CD4-positive, alpha-beta T cell treated with Interleukin-17A for 1 hour (primary cell): ENCODE data around the gene SLC1A7.

Experiments used
- DNase-seq: peaks from one replicate; pipeline ENCODE4 v3.0.0-alpha.2; 2020

The SLC1A7 gene

DNA sequence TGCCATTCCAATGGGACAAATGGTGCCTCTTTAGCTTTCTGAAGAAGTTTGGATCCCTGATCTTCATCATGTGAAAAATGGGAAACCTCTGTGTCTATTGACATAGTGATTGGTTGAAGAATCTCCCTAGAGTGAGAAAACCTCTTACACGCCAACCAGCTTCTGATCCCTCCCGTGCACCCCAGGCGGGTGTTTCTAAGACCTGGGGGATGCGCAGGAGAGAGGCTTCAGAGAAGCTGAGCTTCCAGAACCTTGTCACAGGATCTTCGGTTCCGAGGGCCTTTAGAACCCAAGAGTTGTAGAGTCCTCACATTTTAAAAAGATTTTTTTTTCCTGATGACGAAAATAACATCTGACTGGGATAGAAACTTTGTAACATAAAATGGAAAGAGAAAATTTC lies 69.2 kb downstream of the SLC1A7 start:
- no peak for DNase-seq

DNA sequence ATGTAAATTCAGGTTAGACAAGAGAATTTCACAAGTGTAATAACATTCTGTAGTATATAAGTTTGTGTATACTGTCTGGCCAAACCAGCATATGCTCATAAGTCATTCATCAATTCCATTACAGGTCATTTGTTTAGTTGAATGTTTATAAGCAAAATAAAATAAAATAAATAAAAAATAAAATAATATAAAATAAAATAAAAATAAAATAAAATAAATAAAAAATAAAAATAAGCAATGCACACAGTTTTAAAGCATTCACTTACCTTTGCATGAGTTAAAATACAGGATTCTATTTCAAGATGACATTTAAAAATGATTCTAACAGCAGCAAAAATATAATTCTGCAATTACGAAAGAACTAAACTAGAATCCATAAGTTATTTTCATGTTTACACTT lies 70.5 kb downstream of the SLC1A7 start:
- no peak for DNase-seq

DNA sequence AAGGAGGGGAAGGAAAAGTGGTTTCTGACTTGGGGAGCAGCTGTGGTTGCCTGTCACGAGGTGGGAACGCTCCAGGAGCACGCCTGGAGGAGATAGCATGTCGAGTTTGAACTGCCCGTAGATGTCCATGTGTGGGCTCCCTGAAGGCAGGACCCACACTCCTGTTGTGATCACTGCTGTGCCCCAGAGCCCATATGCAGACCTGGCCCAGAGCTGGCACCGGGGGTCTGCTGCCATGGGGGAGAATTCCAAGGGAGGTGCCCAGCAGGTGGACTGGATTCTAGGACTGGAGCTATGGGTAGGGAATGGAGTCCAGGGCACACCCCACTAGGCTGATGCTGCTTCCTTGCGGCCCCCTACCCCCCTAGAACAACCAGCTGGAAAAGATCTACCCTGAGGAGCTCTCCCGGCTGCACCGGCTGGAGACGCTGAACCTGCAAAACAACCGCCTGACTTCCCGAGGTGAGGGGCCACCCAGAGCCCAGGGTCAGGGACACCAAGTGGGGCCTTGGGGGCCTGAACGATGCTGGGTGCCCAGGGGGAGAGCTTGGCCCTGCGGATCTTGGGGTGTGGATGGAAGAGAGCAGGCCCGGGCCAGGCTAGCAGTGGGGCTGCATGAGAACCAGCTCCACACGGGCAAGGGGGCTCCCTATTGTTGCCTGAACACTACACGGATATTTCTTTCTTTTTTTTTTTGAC lies 71.1 kb downstream of the SLC1A7 start:
- DNase-seq: no peak

DNA sequence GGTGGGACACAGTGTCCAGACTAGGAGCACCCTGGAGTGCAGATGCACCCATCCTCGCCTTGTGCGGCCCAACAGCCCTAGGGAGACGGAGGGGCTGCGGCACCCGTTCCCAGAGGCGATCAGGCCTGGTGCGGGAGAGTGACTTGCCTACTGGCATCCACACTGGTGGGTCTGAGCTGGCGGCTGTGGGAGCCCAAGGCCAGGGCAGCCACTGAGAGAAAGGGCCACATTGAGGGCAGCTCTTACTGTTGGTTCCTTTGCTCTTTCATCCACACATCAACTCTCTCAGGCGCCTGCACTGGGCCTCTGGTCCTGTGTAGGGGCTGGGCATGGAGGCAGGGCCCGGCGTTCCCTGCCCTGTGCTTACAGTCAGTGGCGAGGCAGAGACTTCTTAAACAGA lies 71.8 kb downstream of the SLC1A7 start:
- DNase-seq: no peak

DNA sequence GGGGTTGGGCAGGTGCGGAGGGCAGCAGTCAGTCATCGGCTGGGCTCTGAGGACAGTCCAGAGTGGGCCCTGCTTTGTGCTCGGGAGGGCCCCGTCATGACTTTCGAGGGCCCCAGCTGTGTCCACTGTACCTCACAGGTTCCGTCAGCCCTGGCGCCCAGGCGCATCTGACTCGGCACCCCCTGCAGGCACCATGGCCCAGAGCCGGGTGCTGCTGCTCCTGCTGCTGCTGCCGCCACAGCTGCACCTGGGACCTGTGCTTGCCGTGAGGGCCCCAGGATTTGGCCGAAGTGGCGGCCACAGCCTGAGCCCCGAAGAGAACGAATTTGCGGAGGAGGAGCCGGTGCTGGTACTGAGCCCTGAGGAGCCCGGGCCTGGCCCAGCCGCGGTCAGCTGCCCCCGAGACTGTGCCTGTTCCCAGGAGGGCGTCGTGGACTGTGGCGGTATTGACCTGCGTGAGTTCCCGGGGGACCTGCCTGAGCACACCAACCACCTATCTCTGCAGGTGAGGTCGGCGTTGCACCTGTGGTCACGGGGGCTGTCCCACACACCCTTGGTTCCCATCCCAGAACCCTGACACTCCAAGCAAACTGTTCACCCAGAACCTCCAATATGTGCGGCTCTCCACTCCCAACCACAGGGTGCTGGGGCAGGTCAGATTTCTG lies 72.6 kb downstream of the SLC1A7 start:
- no peak for DNase-seq

DNA sequence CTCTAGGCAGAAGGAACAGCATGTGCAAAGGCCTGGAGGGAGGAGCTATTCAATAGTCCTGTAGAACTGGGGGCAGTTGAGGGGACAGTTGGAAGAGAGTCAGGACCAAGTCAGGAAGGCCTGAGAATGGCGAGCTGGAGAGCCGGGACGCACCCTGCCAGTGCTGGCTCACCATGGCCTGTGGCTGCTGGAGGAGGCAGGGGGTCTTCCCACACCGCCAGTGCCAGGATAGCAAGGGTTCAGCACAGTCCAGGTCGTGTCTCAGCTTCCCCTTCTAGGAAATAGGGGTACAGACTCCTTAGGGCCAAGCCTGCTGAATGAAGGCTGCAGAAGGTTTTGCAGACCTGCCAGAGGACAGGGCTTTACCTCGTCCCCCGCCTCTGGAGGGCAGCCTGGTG lies 73.2 kb downstream of the SLC1A7 start:
- DNase-seq: no peak

DNA sequence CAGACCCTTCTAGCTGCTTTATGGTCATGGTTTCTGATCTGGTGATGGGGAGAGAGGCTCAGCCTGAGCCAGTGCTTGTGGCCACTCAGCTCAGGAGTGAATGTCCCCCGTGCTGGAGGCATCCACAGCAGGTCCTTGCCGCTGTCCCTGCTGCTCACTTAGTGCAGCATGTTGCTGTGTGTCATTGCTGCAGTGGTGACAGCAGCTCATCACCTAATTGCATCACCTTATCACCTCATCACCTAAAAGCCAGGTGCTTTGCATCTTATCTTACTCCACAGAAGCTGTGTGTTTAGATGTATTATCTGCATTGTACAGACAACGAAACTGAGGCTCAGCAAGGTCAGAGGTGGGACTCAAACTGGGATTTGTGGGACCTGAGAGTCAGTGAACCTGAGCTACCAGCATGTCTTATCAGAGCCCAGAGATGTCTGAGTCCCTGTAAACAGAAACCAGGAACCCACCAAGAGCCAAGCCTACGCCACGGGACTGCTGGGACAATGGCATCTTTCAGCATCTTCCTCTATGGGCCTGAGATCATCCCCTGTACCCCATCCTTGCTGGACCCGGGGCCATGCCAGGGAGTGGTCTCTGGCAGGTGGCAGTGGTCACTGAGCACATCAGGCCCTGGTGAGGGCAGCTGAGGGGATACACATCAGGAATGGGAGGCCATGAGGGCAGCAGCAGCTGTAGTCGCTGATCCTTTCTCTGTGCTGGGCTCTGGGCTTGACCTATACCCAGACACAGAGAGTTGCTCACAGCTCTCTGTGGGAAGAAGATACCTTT lies 73.9 kb downstream of the SLC1A7 start:
- DNase-seq: no peak

DNA sequence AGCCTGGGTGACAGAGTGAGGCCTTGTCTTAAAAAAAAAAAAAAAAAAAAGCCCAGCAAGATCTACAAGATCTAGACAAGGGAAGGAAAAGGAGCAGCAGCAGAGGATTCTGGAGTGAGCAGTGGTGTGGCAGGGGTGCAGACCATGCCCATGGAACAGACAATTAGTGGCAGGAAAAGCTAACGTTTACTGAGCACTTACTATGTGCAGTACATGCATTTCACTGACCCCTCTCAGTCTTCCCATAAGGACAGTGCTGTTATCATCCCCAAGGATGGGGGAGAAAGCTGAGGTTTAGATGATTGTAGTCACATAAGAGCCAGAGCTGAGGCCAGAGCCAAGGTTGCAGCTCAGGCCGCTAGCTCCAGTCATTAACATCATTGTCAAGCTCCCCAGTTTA lies 74.6 kb downstream of the SLC1A7 start:
- no peak for DNase-seq

DNA sequence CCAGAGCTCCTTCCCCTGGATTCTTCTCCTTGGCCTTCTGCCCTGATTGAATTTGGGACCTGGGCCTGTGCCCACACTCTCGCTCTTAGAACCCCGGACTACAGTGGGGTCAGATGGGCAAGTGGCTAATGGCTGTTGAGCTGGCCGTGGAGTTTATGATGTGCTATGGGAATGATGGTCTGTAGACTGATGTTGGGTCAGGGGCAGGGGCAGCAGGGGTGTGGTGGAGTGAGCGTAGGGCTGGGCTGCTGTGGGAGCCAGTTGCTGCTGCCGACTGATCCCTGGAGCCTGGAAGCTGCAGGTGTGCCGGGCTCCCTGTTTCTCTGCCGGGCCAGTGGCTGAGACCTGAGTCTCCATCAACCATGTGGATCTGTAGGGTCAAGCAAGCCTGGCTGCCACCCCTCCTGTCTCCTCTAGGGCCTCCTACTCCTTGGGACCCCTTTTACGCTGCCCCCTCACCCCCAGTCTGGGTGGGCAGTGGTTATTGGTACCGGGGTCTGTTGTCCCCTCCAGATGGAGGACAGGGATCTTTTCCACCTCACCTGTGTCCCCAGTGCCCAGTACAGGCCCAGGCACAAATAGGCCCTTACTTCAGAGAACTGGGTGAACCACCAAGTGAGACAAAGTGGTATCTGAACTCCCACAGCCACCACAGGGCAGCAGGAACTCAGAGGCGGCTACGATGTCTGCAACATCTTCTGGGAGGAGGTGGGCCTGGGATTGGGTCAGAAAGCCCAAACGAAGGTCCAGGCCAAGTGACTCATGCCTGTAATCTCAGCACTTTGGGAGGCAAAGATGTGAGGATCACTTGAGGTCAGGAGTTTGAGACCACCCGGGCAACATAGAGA lies 75.3 kb downstream of the SLC1A7 start:
- no peak for DNase-seq

DNA sequence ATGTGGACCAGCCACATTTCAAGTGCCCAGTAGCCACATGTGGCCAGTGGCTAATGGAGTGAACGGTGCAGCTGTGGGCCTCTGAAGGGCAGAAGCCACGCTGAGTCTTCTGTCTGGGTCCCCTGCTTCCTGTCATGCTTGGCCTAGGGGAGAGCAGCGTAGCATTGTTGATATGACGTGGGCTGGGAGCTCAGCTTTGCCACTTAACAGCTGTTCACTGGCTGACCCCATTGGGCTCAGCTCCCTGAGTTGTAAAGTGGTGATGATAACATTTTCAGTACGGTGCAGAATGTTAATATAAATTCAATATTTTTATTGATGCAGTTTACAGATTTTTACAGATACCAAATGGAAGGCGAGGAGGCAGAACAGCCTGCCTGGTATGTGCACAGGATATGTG lies 76.0 kb downstream of the SLC1A7 start:
- DNase-seq: no peak

DNA sequence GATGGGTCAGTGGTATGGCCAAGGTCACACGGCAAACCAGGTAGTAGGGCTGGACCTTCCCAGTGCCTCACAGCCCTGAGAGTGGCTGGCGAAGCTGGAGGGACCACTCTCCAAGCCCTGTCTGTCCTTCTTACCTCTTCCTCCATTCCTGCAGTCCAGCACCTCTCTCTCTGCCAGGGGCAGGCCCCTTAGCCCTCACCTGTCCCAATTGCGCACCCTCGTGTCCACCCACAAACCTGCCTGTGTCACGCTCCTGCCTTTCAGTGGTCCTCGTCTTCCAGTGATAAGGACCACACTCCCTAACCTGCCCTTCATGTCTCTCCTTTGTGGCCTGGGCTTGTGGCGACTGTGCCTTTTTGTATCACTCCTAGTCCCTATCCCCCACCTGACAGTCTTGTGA lies 77.0 kb downstream of the SLC1A7 start:
- no peak for DNase-seq

DNA sequence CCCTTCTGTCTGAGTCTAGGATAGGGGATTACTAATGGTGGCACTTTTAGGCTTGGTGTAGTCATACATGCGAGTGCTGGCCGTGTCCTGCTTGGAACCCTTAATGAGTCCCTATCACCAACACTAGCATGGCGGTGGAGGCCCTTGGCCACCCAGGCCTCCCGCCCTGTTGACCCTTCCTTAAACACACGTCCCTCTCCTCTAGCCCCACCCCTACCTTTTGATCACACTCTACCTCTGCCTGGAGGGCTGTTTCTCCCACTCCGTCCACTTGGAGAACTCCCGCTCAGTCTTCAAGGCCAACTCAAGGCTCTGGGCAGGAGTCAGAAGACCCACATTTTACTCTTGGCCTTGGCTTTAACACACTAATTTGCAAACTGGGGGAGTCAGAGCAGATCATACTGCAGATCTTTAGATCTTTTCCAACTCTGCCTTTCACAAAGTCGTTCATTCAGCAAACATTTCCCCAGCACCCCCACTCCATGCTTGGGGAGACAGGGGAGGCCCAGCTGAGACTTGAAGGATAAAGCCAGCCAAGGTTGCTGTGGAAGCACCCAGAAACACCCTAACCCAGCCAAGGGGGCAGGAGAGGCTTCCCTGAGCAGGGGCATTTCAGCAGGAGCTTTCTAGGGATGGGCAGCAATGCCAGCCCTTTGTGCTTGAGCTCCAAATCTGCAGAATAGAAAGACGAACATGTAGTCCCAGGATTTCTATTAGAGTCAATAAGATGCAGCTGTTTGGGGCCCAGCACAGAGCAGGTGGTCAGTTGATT lies 78.5 kb downstream of the SLC1A7 start:
- DNase-seq: no peak

DNA sequence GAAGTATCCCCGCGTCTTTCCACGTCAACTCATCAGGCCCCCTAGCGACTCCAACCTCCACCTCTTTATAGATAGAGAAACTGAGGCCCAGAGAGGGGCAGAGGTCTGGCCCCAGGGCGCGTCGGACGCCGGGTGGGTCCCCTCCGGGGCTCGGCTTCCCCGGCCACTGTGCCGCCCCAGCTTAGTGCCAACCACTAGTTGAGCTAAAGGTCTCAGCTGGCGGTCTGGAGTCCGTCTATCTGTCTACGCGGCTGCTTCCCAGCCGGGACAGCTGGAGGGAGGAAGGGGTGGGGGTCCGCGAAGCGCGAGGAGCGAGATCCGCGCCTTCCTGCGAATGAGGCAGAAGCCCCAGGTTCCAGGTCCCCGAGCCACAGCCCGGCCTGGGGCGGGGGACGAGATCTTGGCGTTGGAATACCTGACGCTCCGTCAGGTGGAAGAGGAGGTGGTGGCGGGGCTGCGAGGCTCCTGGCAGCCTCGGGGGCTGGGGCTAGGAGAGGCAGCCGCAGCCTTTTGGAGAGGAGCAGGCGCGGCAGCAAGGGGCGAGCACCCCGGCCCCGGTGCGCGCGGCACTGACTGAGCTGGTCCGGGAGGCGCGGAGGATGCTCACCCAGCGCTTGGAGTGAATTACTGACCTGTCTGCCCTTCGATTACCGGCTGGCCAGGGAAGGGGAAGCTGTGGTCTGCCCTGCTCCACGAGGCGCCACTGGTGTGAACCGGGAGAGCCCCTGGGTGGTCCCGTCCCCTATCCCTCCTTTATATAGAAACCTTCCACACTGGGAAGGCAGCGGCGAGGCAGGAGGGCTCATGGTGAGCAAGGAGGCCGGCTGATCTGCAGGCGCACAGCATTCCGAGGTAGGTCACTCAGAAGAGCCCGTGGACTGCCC lies 79.5 kb downstream of the SLC1A7 start:
- no peak for DNase-seq

DNA sequence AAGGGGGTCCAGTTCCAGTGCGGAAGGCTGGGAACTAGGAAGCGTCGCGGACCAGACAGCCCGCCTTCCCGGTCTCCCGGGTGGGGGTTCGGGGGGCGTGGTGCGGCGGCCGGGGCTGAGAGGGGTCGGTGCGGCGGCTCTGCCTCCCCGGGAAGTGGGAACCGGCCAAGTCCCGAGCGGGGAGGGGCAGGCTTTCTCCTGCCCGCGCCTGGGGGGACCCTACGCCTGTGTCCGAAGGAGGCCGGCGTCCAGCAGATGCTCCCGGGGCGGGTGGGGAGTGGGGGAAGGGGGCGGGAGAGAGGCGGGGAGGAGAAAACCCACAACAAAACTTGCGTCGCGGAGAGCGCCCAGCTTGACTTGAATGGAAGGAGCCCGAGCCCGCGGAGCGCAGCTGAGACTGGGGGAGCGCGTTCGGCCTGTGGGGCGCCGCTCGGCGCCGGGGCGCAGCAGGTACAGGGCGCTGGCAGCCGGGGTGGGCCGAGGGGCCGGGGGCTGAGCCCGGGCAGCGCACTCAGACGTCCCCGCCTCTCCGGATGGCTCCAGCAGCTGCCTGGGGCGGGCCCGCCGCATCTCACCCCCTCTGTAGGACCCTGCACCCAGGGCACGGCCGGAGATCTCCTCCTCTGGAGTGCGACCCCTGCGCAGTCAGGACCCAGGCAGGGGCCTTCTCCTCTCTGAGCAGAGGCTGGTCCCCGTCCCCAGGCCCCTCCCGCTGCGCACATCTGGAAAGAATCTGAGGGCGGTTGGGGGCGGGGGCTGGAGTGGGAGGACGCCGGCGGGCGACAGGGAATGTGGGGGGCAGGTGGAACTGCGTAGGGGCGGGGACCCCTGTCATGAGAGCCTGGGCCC lies 80.4 kb downstream of the SLC1A7 start, which contains the start of gene PODN:
TSS of gene PODN (plus strand) at position 355 of the 849 bp plus-strand sequence. CDS start 7,643 bp downstream, outside the sequence.
- DNase-seq: no peak

DNA sequence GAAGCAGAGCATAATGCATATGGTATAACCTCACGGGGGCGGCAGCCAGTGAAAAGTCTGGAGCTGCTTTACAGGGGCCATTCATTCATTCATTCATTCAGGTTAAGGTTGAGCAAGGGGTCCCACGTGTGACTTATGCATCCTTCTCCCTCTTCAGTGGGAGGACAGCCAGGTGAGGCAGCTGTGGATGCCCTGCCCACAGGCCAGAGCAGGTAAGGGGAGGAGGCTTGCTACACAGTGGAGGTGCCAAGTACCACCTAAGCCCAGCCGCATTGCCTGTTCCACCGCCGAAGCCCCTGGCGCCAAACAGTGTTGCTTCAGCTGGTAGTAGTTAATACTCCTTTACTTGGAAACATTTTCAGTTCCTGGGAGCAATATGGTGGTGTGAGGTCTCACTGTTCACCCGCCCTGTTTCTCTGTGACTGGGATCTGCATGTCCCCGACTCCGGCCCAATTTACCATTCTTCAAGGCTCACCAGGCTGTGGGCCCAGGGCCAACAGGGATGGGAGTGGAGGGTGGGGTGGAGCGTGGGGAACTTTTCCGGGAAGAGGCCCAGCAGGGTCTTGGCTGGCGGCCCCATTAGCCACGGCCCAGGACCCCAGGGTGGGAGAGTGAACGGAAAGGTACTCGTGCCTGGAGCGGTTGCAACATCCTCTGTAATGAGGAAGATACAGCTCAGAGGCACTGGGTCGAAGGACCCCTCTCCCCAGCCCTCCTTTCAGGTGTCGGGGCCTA lies 81.1 kb downstream of the SLC1A7 start:
- DNase-seq: no peak

DNA sequence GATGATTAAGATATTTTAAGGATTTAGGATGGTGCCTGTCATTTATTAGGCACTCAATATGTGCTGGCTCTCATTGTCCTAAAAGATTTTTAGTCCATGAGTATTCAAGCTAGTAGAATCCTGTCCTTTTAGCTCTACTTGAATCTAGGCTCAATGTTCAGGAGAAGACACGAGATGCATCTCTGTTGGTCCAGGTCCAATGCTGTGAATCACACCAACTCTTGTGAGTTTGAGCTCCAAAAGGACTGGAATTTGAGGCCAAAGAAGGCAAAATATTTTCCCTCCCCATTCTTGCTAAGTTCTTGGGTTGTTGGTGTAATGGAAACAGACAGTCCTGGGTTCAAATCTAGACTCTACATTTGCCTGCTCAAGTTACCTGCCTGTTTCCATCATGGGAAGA lies 81.9 kb downstream of the SLC1A7 start:
- no peak for DNase-seq

DNA sequence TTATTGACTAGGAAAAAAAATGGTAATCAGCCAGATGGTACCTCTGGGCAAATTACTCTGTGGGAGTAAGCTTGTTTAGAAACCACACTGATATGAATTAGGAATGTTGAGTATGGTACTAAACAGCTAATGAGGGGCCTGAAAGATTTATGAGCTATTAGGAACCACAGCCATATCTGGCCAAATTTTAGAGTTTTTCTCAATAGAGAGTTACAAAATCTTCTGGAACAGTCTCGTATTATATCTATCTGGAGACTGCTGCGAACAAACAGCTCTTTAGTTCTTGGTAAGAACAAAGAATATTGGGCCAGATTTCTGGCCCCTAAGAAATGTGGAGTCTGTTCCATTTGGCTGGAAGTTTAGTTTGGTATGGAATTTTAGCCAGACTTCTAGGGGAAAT lies 85.3 kb downstream of the SLC1A7 start:
- DNase-seq: no peak

DNA sequence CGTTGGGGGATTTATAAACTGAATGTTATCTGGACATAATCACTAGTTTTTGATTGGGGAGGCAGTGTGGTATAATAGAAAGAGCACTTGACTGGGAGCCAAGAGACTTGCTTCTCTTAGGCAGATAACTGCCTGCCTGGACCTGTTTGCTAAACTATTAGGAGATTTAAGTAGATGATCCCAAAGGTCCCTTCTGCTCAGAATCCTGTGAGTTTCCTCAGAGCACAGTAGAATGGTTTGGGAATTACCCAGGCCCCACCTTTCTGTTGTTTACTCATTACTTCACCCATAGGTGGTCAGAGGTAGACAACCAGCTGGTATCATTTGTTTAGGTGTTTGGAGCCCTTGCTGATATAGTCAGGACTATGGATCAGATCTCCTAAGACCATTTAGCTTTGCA lies 90.8 kb downstream of the SLC1A7 start:
- no peak for DNase-seq

DNA sequence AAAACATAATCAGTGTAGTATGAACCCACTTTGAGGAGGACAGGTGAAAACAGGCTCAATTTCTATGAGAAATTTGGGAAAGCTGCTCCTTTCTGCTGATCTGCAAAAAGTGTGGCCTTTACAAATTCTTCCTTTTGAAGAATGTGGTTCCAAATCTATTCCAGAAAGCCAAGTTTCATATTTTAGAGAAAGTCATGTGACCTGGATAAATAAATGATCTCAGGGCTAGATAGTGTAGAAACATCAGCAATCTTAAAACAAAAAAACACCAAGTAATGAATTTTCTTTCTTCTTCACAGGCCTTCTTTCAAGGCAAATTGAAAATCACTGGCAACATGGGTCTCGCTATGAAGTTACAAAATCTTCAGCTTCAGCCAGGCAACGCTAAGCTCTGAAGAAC lies 92.1 kb downstream of the SLC1A7 start:
- DNase-seq: no peak

DNA sequence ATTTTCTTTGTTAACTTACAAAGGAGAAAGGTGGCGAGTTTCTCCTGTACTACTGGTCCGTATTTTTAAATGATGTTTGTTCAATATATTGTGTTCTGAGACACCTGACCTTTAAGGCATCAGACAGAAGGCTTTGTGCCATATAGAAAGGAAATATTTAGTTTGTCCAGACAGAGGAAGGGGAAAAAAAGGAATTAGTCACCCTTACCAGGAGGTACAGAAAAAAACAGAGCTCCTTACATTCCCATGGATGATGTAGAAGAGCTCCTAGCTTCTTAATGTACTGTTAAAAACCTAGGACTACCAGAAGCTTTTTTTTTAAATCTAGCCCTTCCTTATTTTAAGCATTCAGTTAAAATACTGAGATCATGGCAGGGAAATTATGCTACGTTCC lies 92.9 kb downstream of the SLC1A7 start:
- DNase-seq: no peak
